Choroid plexus epithelial cell (primary cell): ENCODE data around the gene VCL.
A peak's percentile ranks its signal among the peaks of the same experiment; 100 is the strongest.

Experiments
- DNase-seq: peaks from one replicate; pipeline ENCODE4 v3.0.0-alpha.2; 2010; ENCODE audit warnings: low read depth
- H3K4me3 ChIP-seq: 2 replicates; pipeline ENCODE4 v1.5.1; 2011; ENCODE audit warnings: low read depth, mild to moderate bottlenecking, control low read depth, low read length, moderate library complexity
- CTCF ChIP-seq: conservative IDR thresholded peaks from 2 replicates; pipeline ENCODE4 v1.5.1; 2011; ENCODE audit warnings: low read depth, mild to moderate bottlenecking, control low read depth, inconsistent platforms, low read length, moderate library complexity

The VCL gene

GRCh38 chr10:74150204-74150989 is 152.5 kb downstream of the VCL start, which contains the start of gene AP3M1:
AP3M1 (minus strand) TSS chr10:74150828; CDS start chr10:74138379, 12,449 bp downstream.
- H3K4me3 ChIP-seq = peak within 1 kb of the TSS; percentile 100
- no peak for TF ChIP-seq CTCF
- no peak for DNase-seq

GRCh38 chr10:74150990-74151878 is 153.3 kb downstream of the VCL start, which contains the start of gene ADK:
ADK (plus strand) TSS chr10:74151221; CDS start chr10:74151279, 58 bp downstream.
- DNase-seq = peak; percentile 98
- TF ChIP-seq CTCF = peak; percentile 49

GRCh38 chr10:74151879-74152722 is 154.2 kb downstream of the VCL start:
- no peak for DNase-seq
- TF ChIP-seq CTCF = no peak
- peak overlapping the region; percentile 100 for H3K4me3 ChIP-seq

More at GRCh38 chr10:74150990-74151878, 153.3 kb downstream of the VCL start, which contains the start of gene ADK:
- H3K4me3 ChIP-seq = peak within 1 kb of the TSS; percentile 100

GRCh38 chr10:74153123-74153522 is 155.2 kb downstream of the VCL start:
- DNase-seq = peak; percentile 93
- peak; percentile 73 for TF ChIP-seq CTCF
- no peak overlapping the region for H3K4me3 ChIP-seq

GRCh38 chr10:74153676-74154075 is 155.8 kb downstream of the VCL start:
- H3K4me3 ChIP-seq = no peak overlapping the region
- no peak for TF ChIP-seq CTCF
- no peak for DNase-seq

GRCh38 chr10:74156919-74157289 is 159.0 kb downstream of the VCL start:
- no peak overlapping the region for H3K4me3 ChIP-seq
- TF ChIP-seq CTCF = no peak
- peak; percentile 90 for DNase-seq
